GM21737 (cell line): ENCODE measurements around the gene ZNF732.
"Not testable (repeated sequence)": the region's sequence is repeated elsewhere in the genome, so short reads cannot be mapped to it uniquely, and the experiment has no call there.

Experiments
- ATAC-seq: cut with Tn5 transposase; IDR thresholded peaks from one replicate; pipeline ENCODE4 v1.9.1; 2021; ENCODE audit warnings: mild to moderate bottlenecking, moderate library complexity; ENCODE audit not compliant: unreplicated experiment

ZNF732 gene

GRCh38 chr4:256492-256891 lies 48.8 kb downstream of the ZNF732 start:
- ATAC-seq = no peak

DNA sequence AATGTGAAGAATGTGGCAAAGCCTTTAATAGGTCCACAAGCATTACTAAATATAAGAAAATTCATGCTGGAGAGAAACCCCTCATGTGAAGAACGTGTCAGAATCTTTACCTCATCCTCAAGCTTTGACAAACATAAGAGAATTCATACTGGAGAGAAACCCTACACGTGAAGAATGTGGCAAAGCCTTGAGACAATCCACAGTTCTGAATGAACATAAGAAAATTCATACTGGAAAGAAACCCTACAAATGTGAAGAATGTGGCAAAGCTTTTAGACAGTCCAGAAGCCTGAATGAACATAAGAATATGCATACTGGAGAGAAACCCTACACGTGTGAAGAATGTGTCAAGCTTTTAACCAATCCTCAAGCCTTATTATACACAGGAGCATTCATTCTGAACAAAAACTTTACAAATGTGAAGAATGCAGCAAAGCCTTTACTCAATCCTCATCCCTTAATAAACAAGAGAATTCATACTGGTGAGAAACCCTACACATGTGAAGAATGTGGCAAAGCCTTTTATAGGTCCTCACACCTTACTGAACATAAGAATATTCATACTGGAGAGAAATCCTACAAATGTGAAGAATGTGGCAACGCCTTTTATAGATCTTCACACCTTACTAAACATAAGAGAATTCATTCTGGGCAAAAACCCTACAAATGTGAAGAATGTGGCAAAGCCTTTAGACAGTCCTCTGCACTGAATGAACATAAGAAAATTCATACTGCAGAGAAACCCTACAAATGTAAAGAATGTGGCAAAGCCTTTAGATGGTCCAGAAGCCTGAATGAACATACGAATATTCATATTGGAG lies 51.1 kb downstream of the ZNF732 start:
- ATAC-seq = no peak

GRCh38 chr4:252065-252601 lies 53.1 kb downstream of the ZNF732 start:
- ATAC-seq = no peak

DNA sequence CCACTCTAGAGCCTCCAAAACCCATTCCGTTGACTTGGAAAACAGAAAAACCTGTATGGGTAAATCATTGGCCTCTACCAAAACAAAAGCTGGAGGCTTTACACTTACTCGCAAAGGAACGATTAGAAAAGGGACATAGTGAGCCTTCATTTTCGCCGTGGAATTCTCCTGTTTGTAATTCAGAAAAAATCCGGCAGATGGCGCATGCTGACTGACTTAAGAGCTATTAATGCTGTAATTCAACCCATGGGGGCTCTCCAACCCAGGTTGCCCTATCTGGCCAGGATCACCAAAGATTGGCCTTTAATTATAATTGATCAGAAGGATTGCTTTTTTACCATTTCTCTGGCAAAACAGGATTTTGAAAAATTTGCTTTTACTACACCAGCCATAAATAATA lies 60.8 kb downstream of the ZNF732 start:
- no peak for ATAC-seq

DNA sequence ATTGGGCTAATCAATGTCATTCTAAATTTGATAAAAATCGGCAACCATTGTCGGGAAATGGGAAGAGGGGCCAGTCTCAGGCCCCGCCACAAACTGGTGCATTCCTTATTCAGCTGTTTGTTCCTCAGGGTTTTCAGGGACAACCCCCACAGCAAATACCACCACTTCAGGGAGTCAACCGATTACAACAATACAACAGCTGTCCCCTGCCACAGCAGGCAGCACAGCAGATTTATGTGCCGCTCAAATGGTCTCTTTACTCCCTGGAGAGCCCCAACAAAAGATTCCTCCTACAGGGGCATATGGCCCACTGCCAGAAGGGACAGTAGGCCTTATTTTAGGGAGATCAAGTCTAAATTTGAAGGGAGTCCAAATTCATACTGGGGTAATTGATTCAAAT lies 61.8 kb downstream of the ZNF732 start:
- no peak for ATAC-seq

GRCh38 chr4:242121-242848 lies 63.0 kb downstream of the ZNF732 start:
- no peak for ATAC-seq

DNA sequence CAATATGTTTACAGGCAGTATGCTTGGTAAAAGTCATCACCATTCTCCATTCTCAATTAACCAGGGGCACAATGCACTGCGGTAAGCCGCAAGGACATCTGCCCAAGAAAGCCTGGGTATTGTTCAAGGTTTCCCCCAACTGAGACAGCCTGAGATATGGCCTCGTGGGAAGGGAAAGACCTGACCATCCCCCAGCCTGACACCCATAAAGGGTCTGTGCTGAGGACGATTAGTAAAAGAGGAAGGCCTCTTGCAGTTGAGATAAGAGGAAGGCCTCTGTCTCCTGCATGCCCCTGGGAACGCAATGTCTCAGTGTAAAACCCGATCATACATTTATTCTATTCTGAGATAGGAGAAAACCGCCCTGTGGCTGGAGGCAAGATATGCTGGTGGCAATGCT lies 63.9 kb downstream of the ZNF732 start:
- ATAC-seq = not testable (repeated sequence)

GRCh38 chr4:236028-236427 lies 69.2 kb downstream of the ZNF732 start:
- no peak for ATAC-seq

DNA sequence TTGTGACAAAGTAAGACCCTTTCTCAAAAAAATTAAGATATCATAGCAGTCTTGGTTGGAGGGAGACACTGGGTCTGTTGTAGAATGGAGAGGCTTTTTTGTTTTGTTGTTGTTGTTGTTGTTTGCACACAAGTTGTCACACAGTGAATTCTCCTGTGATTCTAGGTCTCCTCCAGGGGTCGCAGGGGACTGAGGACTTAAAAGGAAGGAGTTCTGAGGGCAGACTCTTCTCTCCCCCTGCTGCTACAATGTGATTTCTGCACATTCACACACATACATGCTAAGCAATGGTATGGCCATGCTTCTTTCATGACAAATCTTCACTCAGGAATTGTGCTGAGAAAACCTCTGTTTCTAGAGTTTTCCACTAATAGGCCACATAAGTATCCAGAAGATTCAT lies 71.1 kb downstream of the ZNF732 start:
- no peak for ATAC-seq

DNA sequence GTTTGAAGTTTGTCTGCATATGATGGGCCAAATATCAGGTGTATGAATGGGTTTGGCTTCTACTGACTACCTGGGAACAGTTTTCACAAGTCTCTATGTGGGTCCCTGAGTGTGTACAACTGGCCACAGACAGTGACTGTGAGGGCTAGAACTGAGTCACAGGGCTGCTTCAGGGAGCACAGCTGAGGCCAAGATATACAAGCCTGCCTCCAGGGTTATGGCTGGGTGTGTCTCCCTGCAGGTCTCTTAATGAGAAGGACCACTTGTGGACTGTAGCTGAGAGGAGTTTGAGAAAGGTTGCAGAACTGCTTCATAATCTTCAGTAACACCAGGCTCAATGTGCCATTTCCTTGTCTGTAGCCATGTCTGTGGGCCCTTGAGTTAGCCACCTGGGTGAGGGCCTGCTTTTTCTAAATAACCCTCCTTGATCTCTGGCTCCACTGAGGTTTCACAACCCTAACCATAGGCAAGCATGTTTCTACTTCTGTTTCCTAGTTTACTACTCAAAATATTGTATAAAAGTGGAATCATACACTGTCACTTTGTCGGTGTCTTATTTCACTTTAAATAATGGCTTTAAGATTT lies 81.3 kb downstream of the ZNF732 start:
- no peak for ATAC-seq
